Islet precursor cell (in vitro differentiated cells): ENCODE measurements around the gene CYB561D2.
A peak's percentile ranks its signal among the peaks of the same experiment; 100 is the strongest.
"Not testable (repeated sequence)": the region's sequence is repeated elsewhere in the genome, so short reads cannot be mapped to it uniquely, and the experiment has no call there.

Source experiments
- DNase-seq: peaks from one replicate; pipeline ENCODE4 v3.0.0-alpha.2; 2018

The CYB561D2 gene, protein sequence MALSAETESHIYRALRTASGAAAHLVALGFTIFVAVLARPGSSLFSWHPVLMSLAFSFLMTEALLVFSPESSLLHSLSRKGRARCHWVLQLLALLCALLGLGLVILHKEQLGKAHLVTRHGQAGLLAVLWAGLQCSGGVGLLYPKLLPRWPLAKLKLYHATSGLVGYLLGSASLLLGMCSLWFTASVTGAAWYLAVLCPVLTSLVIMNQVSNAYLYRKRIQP

DNA sequence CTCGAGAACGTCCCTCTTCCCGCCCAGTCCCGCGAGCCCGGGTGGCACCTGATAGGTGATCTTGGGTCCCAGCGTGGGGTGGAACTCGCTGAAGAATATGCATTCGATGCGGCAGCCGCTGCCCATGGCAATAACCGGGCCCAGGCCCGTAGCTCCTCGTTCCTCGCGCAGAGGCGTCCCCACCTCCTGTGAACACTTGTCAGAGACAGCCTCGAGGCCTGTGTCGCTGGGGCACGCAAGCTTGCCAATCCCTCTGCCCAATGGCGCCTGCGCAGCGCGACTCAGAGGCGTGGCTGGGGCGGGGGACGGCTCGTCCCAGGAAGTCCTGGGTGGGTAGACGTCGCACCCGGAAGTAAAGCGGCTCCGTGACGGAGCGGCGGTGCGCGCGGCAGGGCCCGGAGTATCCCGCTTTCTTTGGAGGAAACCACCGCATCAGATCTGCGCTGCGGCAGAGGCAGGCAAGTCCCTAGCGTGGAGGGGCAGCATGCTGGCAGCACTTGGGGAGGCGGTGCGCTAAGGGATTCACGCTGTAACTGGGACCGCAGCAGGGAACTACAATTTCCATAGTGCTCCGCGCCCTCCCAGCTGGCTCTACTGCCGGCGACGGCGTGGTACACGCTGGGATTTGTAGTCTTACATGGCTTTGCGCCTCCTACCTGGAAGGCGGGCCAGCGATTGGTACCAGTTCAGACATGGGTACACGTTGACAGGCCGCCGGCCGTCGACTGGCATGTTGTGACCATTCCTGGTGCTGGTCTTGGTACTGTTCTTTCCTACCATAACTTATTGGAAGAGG, at the start of gene CYB561D2, which contains the start of gene NPRL2:
CYB561D2 (plus strand) TSS at position 336 of the 796 bp plus-strand sequence. CDS start 572 bp downstream, outside the sequence.
NPRL2 (minus strand) TSS at position 249 of the 796 bp plus-strand sequence; CDS start at position 126, 123 bp downstream.
- peak; percentile 98 for DNase-seq

DNA sequence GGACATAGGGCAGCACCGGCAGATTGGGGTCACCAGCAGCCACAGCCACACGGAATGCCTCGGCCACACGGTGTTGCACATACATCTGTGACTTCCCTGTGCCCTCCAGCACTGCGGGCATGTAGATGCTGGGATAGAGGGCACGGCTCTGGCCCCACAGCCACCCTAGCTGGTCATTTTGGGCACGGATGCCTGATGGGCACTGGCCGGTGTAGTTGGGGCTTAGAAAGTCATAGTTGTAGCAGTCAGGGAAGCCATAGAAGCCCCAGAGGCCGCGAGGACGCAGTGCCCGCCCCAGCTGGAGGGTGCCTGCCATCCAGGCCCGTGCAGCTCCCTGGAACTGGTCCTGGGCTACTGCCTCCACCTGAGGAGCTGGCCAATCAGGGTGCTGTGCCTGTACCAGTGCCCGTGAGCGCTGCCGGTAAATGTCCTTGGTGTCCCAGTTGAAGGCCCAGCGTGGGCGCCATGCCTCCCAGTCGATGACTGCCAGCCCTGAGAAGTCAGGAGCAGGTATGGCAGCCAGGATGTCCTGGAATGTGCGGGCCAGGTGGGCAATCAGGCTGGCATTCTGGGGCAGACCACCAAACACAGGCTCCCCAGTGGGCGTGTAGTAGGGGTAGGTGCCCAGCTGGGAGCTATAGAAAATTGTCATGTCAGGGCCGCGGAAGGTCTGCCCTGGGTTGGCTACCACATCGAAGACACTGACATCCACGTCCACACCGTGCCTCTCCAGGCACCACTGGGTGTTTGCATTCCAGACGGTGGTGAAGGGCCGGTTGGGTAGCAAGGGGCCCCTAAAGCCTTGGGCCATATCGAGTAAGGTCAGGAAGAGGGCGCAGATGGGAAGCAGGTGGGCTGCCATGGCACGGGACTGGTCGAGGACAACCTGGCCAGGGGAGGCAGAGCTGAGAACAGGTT, 48.3 kb upstream of the CYB561D2 start:
- peak; percentile 50 for DNase-seq

- DNase-seq, result peak; percentile 71
Observed at GRCh38 chr3:50303013-50303815, 47.4 kb upstream of the CYB561D2 start, which contains the start of gene HYAL1. Gene HYAL1 (minus strand): TSS chr3:50303574. CDS start chr3:50302956, 618 bp downstream.

DNA sequence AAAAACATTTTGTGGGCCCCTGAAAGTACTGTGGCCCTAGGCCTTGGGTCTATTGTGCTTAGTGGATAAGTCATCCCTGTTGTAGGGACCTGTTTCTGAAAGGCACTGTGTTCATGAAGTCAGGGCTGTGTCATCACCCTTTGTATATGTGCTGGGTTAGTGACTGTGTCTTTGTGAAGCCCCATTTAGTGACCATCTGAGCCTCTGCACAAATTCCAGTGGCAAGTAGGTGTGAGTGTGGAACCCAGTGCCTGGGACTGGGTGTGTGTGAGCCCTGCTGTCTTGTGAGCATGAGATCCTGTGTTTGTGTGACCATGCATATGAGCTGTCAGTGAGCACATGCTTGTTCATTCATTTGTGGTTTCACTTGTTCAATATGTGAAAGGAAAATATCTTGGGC, 46.1 kb upstream of the CYB561D2 start:
- peak; percentile 38 for DNase-seq

GRCh38 chr3:50312041-50312440, 38.6 kb upstream of the CYB561D2 start:
- DNase-seq, result not testable (repeated sequence)

- no peak for DNase-seq
Observed at GRCh38 chr3:50314342-50314741, 36.3 kb upstream of the CYB561D2 start.

DNA sequence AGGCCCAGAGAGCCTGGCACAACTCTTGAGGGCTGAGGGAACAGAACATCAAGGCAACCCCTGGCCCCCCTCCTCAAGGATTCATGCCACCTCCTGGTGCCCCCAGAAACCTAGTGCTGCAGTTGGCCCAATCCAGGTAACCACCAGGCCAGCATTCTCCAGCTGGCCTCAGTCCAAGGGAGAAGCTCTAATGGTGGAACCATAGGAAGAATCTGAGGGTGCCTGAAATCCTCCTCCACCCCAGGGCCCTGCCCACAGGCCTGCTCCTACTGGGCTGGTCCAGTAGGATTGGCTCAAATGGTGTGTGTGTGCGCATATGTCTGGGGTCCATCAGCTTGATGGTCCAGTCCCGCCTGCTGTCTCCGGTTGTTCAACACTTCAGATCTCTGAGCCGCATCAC, 35.8 kb upstream of the CYB561D2 start:
- no peak for DNase-seq

DNA sequence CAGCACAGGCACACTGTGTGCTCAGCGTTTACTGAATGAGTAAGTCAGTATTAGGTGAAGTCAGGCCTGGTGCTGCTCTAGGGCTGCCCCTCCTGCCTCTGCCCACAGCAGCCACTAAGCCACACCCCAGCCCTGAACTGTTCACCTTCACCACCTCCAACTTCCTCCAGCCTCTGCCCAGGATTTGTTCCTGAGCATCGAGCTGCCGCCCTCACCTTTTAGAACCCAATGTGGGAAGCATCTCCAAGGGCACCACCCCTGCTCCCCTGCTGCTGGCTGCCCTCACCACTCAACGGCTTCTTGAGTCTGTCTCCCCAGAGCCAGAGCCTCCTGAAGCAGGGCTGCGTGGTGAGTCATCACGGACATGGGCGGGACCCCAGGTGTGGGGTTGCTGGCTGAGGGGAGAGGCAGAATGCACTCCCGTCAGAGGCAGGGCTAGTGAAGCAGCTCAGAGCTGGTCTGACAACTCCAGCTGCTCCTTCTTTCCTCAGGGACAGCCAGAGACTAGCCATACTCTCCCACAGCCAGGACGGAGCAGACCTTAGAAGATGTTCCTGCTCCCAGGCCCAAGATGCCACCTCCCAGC, 33.9 kb upstream of the CYB561D2 start:
- DNase-seq, result peak; percentile 98

GRCh38 chr3:50317300-50317699, 33.4 kb upstream of the CYB561D2 start:
- DNase-seq, result no peak

GRCh38 chr3:50318163-50318562, 32.5 kb upstream of the CYB561D2 start:
- DNase-seq, result no peak

GRCh38 chr3:50318615-50319014, 32.0 kb upstream of the CYB561D2 start:
- no peak for DNase-seq

- peak; percentile 45 for DNase-seq
Observed at GRCh38 chr3:50319181-50319893, 31.3 kb upstream of the CYB561D2 start.

DNA sequence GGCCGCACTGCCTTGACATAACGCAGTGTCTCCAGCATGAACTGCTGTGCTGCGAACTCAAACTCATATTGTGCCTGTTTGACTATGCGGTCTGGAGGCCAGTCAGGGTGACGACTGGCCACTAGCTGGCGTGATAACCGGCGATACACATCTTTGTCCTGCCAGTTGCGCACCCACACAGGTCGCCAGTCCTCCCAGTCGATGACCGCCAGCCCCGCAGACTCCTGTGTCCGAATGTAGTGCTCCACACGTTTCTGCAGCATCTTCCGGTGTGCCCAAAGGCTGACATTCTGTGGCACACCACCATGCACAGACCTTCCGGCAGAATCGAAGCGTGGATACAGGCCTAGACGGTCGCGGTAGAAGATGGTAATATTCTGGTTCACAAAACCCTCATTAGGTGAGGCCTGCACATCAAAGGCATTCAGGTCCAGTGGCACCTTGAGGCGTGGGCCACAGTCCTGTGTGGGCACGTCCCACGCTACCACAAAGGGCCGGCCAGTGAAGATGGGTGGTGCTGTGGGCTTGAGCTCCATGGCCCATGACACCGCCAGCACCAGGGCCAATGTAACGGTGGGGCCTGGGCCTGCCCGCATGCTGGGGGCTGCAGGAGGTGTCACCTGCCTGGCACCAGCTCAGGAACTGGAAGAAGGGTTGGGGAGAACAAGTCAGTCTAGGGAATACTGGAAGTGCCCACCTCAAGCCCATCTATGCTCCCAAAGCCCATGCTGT, 30.6 kb upstream of the CYB561D2 start:
- no peak for DNase-seq

DNA sequence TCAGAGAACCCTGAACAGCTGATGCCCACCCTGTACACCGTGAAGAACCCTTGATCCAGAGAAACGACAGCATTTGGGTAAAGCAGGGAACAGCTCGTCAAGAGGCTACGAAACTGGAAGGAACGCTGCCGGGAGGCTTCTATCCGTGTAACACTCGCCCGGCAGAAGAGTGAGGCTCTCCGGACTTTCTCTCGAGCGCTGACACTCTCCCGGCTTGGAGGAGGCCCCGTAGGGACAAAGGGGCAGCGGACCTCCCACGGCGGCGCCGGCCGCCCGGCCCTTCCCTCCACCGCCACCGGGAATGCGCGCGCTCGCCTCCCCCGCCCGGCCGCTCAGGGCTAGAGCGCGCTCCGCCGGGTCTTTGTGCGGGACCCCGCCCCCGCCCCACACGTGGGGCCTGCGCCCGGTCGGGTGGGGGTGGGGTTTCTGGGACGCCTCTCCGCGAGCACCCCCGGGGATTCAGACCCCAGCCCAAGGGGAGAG, 29.8 kb upstream of the CYB561D2 start:
- DNase-seq, result peak; percentile 85

- peak; percentile 94 for DNase-seq
Observed at GRCh38 chr3:50321336-50322114, 29.1 kb upstream of the CYB561D2 start.

- DNase-seq, result no peak
Observed at GRCh38 chr3:50322115-50322385, 28.6 kb upstream of the CYB561D2 start.

- DNase-seq, result no peak
Observed at GRCh38 chr3:50322386-50323091, 28.1 kb upstream of the CYB561D2 start, which contains the start of gene HYAL2. Gene HYAL2 (minus strand): TSS chr3:50322745. CDS start chr3:50320489, 2,256 bp downstream.

DNA sequence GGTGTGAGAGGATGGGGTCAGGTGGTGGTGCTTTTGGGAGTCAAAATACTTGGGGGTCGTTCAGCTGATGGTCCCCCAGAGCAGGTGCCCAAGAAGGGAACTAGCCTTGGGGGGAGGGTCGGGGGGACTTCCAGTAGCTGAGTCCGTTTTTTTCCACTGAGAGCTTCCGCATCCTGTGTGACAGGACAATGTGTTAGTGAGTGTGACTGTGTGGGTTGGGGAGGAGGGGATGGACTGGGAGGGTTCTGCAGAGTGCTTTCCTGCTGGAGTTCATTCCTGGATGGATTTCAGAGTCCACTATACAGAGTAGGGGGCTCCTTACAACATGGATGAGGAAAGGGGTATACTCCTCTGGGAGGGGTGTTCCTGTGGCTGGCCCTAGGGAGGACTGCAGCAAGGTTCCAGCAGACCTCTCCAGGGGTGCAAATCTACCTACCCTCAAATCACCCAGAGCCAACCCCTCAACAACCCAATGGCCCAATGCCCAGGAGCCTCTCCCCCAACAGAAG, 27.5 kb upstream of the CYB561D2 start:
- DNase-seq, result peak; percentile 50
